ENCODE data around the gene FLNB. TPM values are rescaled to one million over a fixed set of nuclear protein-coding genes. Genes with fewer than 3 reads are reported as not detected.

FLNB gene
- total and polyA plus RNA-seq, 2 of the 8 experiments (the other 6 are each of a cell fraction or from before 2014, with no cell fraction given), result 72.3 to 118 TPM

- no peak overlapping the region for H2BK12ac ChIP-seq (ENCODE audit: low read depth, low read length)
- H2AFZ ChIP-seq (ENCODE audit: low read length), result no peak overlapping the region
- no peak overlapping the region for H3K23ac ChIP-seq (ENCODE audit: insufficient read length)
- peaks cover 0 to 4% of the 10 kb centered on the region in 2 experiments for H4K20me1 ChIP-seq (replicated peaks in 1 of 2; ENCODE audit: control insufficient read depth in 1 of 2, insufficient read depth in 2 of 2, low read length in 2 of 2)
- H3K27me3 ChIP-seq (replicated peaks in 1 of 4; ENCODE audit: control insufficient read depth in 3 of 4, extremely low read depth in 1 of 4, insufficient read depth in 3 of 4, low read length in 3 of 4), result no peaks in the 10 kb centered on the region
- H4K5ac ChIP-seq (ENCODE audit: insufficient read length, low read depth, low read length), result no peak overlapping the region
- H3K23me2 ChIP-seq (ENCODE audit: low read depth, low read length), result peaks cover 2% of the 10 kb centered on the region; the same call in 1 of the 2 replicates
- no peak overlapping the region for H3K27ac ChIP-seq (ENCODE audit: low read depth, low read length)
- H2BK5ac ChIP-seq (ENCODE audit: low read depth, low read length), result no peak overlapping the region
- TF ChIP-seq EGR1 (IDR thresholded peaks at IDR 0.05; ENCODE audit: borderline replicate concordance, low read depth, low read length), result no peak
- TF ChIP-seq TEAD4 (IDR thresholded peaks at IDR 0.05; ENCODE audit: low read depth, low read length), result no peak
- TF ChIP-seq POLR2AphosphoS5 (IDR thresholded peaks at IDR 0.05; ENCODE audit: low read depth, low read length), result no peak
- no peak for TF ChIP-seq RNF2 (IDR thresholded peaks at IDR 0.05; ENCODE audit: borderline replicate concordance, low read depth, low read length, missing control alignments, poor library complexity, severe bottlenecking)
- no peak for TF ChIP-seq FOSL1 (IDR thresholded peaks at IDR 0.05; ENCODE audit: insufficient read depth, low read depth, low read length)
- TF ChIP-seq TAF7 (optimal IDR thresholded peaks at IDR 0.05; ENCODE audit: borderline replicate concordance, low read depth, low read length), result no peak
- TF ChIP-seq RBBP5 (IDR thresholded peaks at IDR 0.05; ENCODE audit: borderline replicate concordance, low read depth, low read length), result no peak
- no peak for TF ChIP-seq EZH2 (IDR thresholded peaks at IDR 0.05; ENCODE audit: low read depth, low read length, severe bottlenecking)
- no peak for TF ChIP-seq ASH2L (IDR thresholded peaks at IDR 0.05; ENCODE audit: low read length)
- TF ChIP-seq JUND (IDR thresholded peaks at IDR 0.05; ENCODE audit: low read length), result no peak
- no peak for TF ChIP-seq CBX5 (IDR thresholded peaks at IDR 0.05; ENCODE audit: low read depth, low read length)
- no peak for TF ChIP-seq SAP30 (IDR thresholded peaks at IDR 0.05; ENCODE audit: insufficient read depth, insufficient replicate concordance, low read length)
- TF ChIP-seq, protein P1, sequence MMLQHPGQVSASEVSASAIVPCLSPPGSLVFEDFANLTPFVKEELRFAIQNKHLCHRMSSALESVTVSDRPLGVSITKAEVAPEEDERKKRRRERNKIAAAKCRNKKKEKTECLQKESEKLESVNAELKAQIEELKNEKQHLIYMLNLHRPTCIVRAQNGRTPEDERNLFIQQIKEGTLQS (IDR thresholded peaks at IDR 0.05; ENCODE audit: insufficient read depth, low read depth, low read length), result no peak
- WGBS, 2 experiments (ENCODE audit: extremely low coverage in 1 of 2, insufficient coverage in 1 of 2, insufficient read length in 1 of 2, insufficient replicate concordance in 2 of 2, low coverage in 1 of 2, low lambda C conversion rate in 2 of 2, missing lambda C conversion rate in 1 of 2), result 91% methylated on average over 4 of the region's 4 CpGs; no CpG with 5 or more reads in 1 of the 2 experiments
- no peak overlapping the region for H2BK15ac ChIP-seq (ENCODE audit: low read length)
- no peaks in the 10 kb centered on the region for H3K4me1 ChIP-seq (replicated peaks in 1 of 4; ENCODE audit: control insufficient read depth in 3 of 4, insufficient read depth in 4 of 4, low read length in 3 of 4)
- no peak overlapping the region for H3K4me3 ChIP-seq (ENCODE audit: extremely low read depth in 1 of 4, insufficient read depth in 2 of 4, low read depth in 3 of 4, low read length in 4 of 4)
- peaks cover 11 to 58% (median 42%) of the 10 kb centered on the region in 4 experiments; a peak in 7 of 8 replicates for H3K36me3 ChIP-seq (ENCODE audit: control insufficient read depth in 2 of 4, insufficient read depth in 4 of 4, low read length in 3 of 4)
- H3K79me2 ChIP-seq (ENCODE audit: control insufficient read depth in 1 of 2, insufficient read depth in 2 of 2, low read length in 2 of 2), result no peaks in the 10 kb centered on the region
- no peak overlapping the region for H3K14ac ChIP-seq (ENCODE audit: insufficient read length)
- no peaks in the 10 kb centered on the region; the same call in none of the 2 replicates for H3K79me1 ChIP-seq (ENCODE audit: low read depth, low read length)
- H2BK120ac ChIP-seq (replicated peaks; ENCODE audit: low read depth, low read length), result no peak overlapping the region
- H3K18ac ChIP-seq (ENCODE audit: extremely low read depth, low read length), result no peak overlapping the region
- FAIRE-seq, result no peak
- H2BK20ac ChIP-seq (ENCODE audit: low read length), result no peak overlapping the region
- H4K8ac ChIP-seq (ENCODE audit: extremely low read depth, insufficient read depth, low read length), result no peak overlapping the region
- CTCF ChIA-PET (ENCODE audit: partially characterized antibody), result interaction anchor here (0.6 to 2.4 kb wide), 8 partner anchors 16 to 508 kb away, joined by 3 to 15 read pairs (median 4); no protein-coding TSS in a partner anchor
- DNase-seq (ENCODE audit: low read depth in 1 of 2, low spot score in 2 of 2), result no peak
- POLR2A ChIA-PET (ENCODE audit: partially characterized antibody), result no interaction called here
- H4K91ac ChIP-seq (replicated peaks; ENCODE audit: insufficient read length, low read length), result no peak overlapping the region
- no peak overlapping the region for H3K9ac ChIP-seq (replicated peaks in 1 of 4; ENCODE audit: extremely low read depth in 1 of 4, low read depth in 3 of 4, low read length in 3 of 4)
- H3K4ac ChIP-seq (replicated peaks; ENCODE audit: insufficient read length, low read depth, low read length), result no peak overlapping the region
- H3K9me3 ChIP-seq (ENCODE audit: insufficient read depth in 2 of 2, low read depth in 1 of 2, low read length in 1 of 2), result no peaks in the 10 kb centered on the region
- H3K56ac ChIP-seq (replicated peaks; ENCODE audit: insufficient read length, low read depth, low read length), result no peak overlapping the region
- no peak overlapping the region for H3K4me2 ChIP-seq (ENCODE audit: insufficient read depth in 1 of 2, low read depth in 2 of 2, low read length in 2 of 2)
- H2AK5ac ChIP-seq (ENCODE audit: low read depth, low read length), result no peak overlapping the region
Observed at GRCh38 chr3:58132850-58133249, 124.6 kb downstream of the FLNB start.
